K562 (cell line): ENCODE results near the gene STK24. TPM values are rescaled to one million over a fixed set of nuclear protein-coding genes. Genes with fewer than 3 reads are reported as not detected.

Experiments used
- ATAC-seq: fragments of 200-7000 bp; cut with Tn5 transposase; 3 replicates; pipeline ENCODE4 v1.9.1; 2020; ENCODE audit warnings: moderate library complexity
- BruUV-seq: library from RNA; stranded (reverse); fragments of 400-500 nt; replicated peaks from 2 replicates; lab custom pipeline; 2021; lab: Mats Ljungman, UMichigan
- CTCF ChIA-PET: fragments of 300-600 bp; formaldehyde crosslinking; extraction: SDS; loops from one replicate; lab custom pipeline; 2021; ENCODE audit warnings: low intra/inter-chr PET ratio; lab: Yijun Ruan, JAX
- POLR2A ChIA-PET: fragments of 300-600, 350-650 bp; sonication (Branson Sonifier 250); formaldehyde crosslinking; extraction: SDS; loops from one replicate; lab custom pipeline; 2021; ENCODE audit warnings: antibody characterized with exemption, inconsistent platforms; lab: Yijun Ruan, JAX
- DNase-seq, 4 experiments: peaks; one replicate each; pipeline versions ENCODE4 v3.0.0 to v3.0.0-alpha.2; 2011 to 2018; ENCODE audit warnings: low spot score in 3 of 4, mixed read lengths in 3 of 4; ENCODE audit errors: extremely low read depth in 1 of 4
- FAIRE-seq: peaks from 2 replicates; lab custom pipeline; 2011; peaks lifted over from hg19 to GRCh38; lab: Jason Lieb, UNC
- H2AFZ ChIP-seq: 2 replicates; pipeline ENCODE4 v1.6.0; 2011; ENCODE audit warnings: low read depth, low read length, control low read depth, inconsistent platforms
- H3K27ac ChIP-seq: fragments of 200-600 bp; 3 replicates; pipeline ENCODE4 v1.8.0; 2011; ENCODE audit warnings: low read depth, mild to moderate bottlenecking, control low read depth, inconsistent platforms, low read length, moderate library complexity, mixed read lengths; ENCODE audit errors: extremely low read depth
- H3K27me3 ChIP-seq, 2 experiments: fragments of 300-600 bp in 1 of 2; 2 replicates in 1 of 2; 3 replicates in 1 of 2; pipeline versions ENCODE4 v1.6.0 to v1.8.0; 2011; ENCODE audit warnings: inconsistent platforms in 2 of 2, low read length in 2 of 2, mild to moderate bottlenecking in 1 of 2, mixed read lengths in 1 of 2, moderate library complexity in 1 of 2; ENCODE audit not compliant: control insufficient read depth in 2 of 2, insufficient read depth in 2 of 2
- H3K36me3 ChIP-seq: fragments of 300-600 bp; 3 replicates; pipeline ENCODE4 v1.8.0; 2011; ENCODE audit warnings: mild to moderate bottlenecking, low read length, inconsistent platforms; ENCODE audit not compliant: control insufficient read depth, insufficient read depth
- H3K4me1 ChIP-seq, 2 experiments: fragments of 200-600 bp in 1 of 2; replicated peaks in 1 of 2; 2 replicates in 1 of 2; 3 replicates in 1 of 2; pipeline versions ENCODE4 v1.5.1 to v1.8.0; 2011; ENCODE audit warnings: inconsistent platforms in 2 of 2, low read length in 2 of 2, mild to moderate bottlenecking in 1 of 2, mixed read lengths in 1 of 2, moderate library complexity in 1 of 2; ENCODE audit not compliant: control insufficient read depth in 2 of 2, insufficient read depth in 2 of 2
- H3K4me2 ChIP-seq: 2 replicates; pipeline ENCODE4 v1.6.1; 2011; ENCODE audit warnings: low read length, control low read depth, inconsistent platforms, mixed read lengths; ENCODE audit not compliant: insufficient read depth
- H3K4me3 ChIP-seq: fragments of 200-600 bp; sonication (generic), shearing (Covaris generic); 2 replicates; pipeline ENCODE4 v1.5.1; 2016; ENCODE audit warnings: control low read depth, inconsistent platforms
- H3K79me2 ChIP-seq: fragments of 200-600 bp; 3 replicates; pipeline ENCODE4 v1.8.0; 2011; ENCODE audit warnings: low read length, inconsistent platforms; ENCODE audit not compliant: control insufficient read depth, insufficient read depth
- H3K9ac ChIP-seq, 2 experiments: 2 replicates each; pipeline versions ENCODE4 v1.6.0 to v1.6.1; 2011; ENCODE audit warnings: low read depth in 2 of 2, low read length in 2 of 2, control low read depth in 1 of 2, inconsistent platforms in 1 of 2, mild to moderate bottlenecking in 1 of 2, mixed read lengths in 1 of 2; ENCODE audit not compliant: insufficient read depth in 1 of 2
- H3K9me1 ChIP-seq: one replicate; pipeline ENCODE4 v1.6.0; 2011; ENCODE audit warnings: inconsistent platforms, mild to moderate bottlenecking, low read length, moderate library complexity; ENCODE audit not compliant: control insufficient read depth, insufficient read depth
- H3K9me3 ChIP-seq: replicated peaks from 2 replicates; pipeline ENCODE4 v1.5.1; 2011; ENCODE audit warnings: low read depth, low read length, inconsistent platforms; ENCODE audit not compliant: control insufficient read depth, insufficient read depth
- H4K20me1 ChIP-seq: replicated peaks from 2 replicates; pipeline ENCODE4 v1.6.1; 2011; ENCODE audit warnings: low read length, inconsistent platforms, mixed read lengths; ENCODE audit not compliant: control insufficient read depth, insufficient read depth
- COPS2 ChIP-seq: fragments of 450-650 bp; conservative IDR thresholded peaks from 2 replicates; pipeline ENCODE4 v1.6.1; 2016; ENCODE audit warnings: mild to moderate bottlenecking, moderate library complexity
- E2F1 ChIP-seq: sonication (generic); formaldehyde crosslinking; IDR thresholded peaks from 2 replicates; pipeline ENCODE4 v1.8.1; 2023; ENCODE audit warnings: mild to moderate bottlenecking, missing genetic modification reagents, moderate library complexity
- FOXK2 ChIP-seq, 2 experiments: fragments of 450-650 bp; IDR thresholded peaks in 1 of 2; conservative IDR thresholded peaks in 1 of 2; 2 replicates each; pipeline ENCODE4 v1.6.1; 2016; ENCODE audit warnings: low read depth in 2 of 2, mild to moderate bottlenecking in 1 of 2
- HDAC1 ChIP-seq, 2 experiments: fragments of 450-650 bp; IDR thresholded peaks; 2 replicates each; pipeline ENCODE4 v1.6.1; 2016 to 2017; ENCODE audit warnings: inconsistent platforms in 1 of 2, mild to moderate bottlenecking in 1 of 2, moderate library complexity in 1 of 2
- IFI16 ChIP-seq: fragments of 250-450 bp; sonication (Bioruptor Pico); IDR thresholded peaks from 2 replicates; pipeline ENCODE4 v2.1.2; 2022; ENCODE audit warnings: mild to moderate bottlenecking, inconsistent platforms
- RBM14 ChIP-seq: fragments of 200-400 bp; formaldehyde crosslinking; IDR thresholded peaks from 2 replicates; pipeline ENCODE4 v1.6.1; 2018; ENCODE audit warnings: low read depth, mild to moderate bottlenecking, low read length, moderate library complexity, borderline replicate concordance; ENCODE audit not compliant: insufficient read depth
- ZBED1 ChIP-seq: IDR thresholded peaks from 2 replicates; pipeline ENCODE4 v1.6.1; 2014
- ZNF253 ChIP-seq: fragments of 250-450 bp; sonication (Bioruptor Pico); conservative IDR thresholded peaks from 2 replicates; pipeline ENCODE4 v1.6.1; 2021; ENCODE audit warnings: mild to moderate bottlenecking
- WGBS: fragments of 100-300 bp; shearing (Covaris generic); methylation state at CpG from one replicate; pipeline ENCODE4 v1.1.6; 2016; ENCODE audit warnings: low coverage, mixed read lengths; ENCODE audit not compliant: insufficient coverage; ENCODE audit errors: missing lambda C conversion rate; 5-methylcytosine and 5-hydroxymethylcytosine counted together
- in situ Hi-C: fragments of 300-500 bp; cut with MboI; formaldehyde crosslinking; loops from 4 replicates; pipeline ENCODE4 v1.15.0; 2018; ENCODE audit warnings: inconsistent platforms, mixed read lengths
- intact Hi-C: fragments of 100-400 bp; cut with micrococcal nuclease; formaldehyde crosslinking; loops from 2 replicates; pipeline ENCODE4 v1.14.2; 2022
- polyA plus RNA-seq, 8 experiments: library from polyadenylated mRNA; depleted of rRNA in 4 of 8; stranded (reverse) in 5 of 8; unstranded in 3 of 8; fragments of >200 nt; fragmentation: Nextera tagmentation in 2 of 8; fragmentation: Illumina TruSeq in 1 of 8; extraction: Ambion mirVana in 2 of 8; extraction: Trizol in 1 of 8; gene quantifications; 2 replicates each; pipeline versions ENCODE4 v1.2.1 to v1.2.3, GENCODE V29; 2011 to 2014; ENCODE audit warnings: inconsistent platforms in 1 of 8, missing spikeins in 1 of 8
- total RNA-seq, 7 experiments: library from RNA; depleted of rRNA in 6 of 7; stranded (reverse); fragments of >200 nt in 6 of 7; fragmentation: Illumina TruSeq in 2 of 7; extraction: Trizol in 2 of 7; gene quantifications; 2 replicates each; pipeline versions ENCODE4 v1.2.1 to v1.2.3, GENCODE V29; 2011 to 2021; ENCODE audit warnings: low replicate concordance in 1 of 7

The STK24 gene
- total and polyA plus RNA-seq, 9 of the 15 experiments (the other 6 are each of a cell fraction or from before 2014, with no cell fraction given) = 3.8 to 78.4 (median 28.2) TPM

DNA sequence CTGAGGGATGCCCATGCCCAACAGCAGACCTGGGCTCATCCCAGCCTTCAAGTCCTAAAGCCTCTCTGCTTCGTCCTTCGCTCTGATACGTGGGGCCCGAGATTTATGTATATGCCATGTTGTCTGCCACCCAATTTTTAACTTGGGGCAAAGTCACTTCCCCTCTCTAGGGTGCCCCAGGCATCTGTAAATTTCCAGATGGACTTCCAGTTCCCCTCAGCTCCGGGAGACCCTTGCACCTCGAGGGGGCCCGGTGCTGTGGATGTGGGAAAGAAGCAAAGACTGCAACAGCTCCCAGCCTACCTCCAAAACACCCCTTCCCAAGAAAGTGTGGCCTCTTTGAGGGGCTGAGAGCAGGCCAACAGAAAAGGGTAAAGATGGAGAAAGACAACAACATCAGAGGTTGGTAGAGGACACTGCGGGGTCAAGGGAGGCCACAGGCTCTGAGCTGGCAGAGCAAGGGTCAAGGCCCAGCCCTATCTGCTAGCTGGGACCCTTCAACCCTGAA is 97.4 kb downstream of the STK24 start:
- H2AFZ ChIP-seq = no peak overlapping the region
- H3K9me1 ChIP-seq = peaks cover under 1% of the 10 kb centered on the region
- H3K79me2 ChIP-seq = peaks cover 70% of the 10 kb centered on the region
- no peak overlapping the region for H3K4me2 ChIP-seq
- no peak for FAIRE-seq
- no peak overlapping the region for H3K9ac ChIP-seq
- H3K4me1 ChIP-seq = peaks cover 50 to 58% of the 10 kb centered on the region in 2 experiments
- H3K4me3 ChIP-seq = no peak overlapping the region
- intact Hi-C loops (loop anchor here (5.0 kb wide), 1 partner anchor 93 kb away; no protein-coding TSS in a partner anchor), in situ Hi-C loops (loop anchor here (5.0 kb wide), 1 partner anchor 83 kb away; no protein-coding TSS in a partner anchor)
- DNase-seq = no peak
- H3K9me3 ChIP-seq = no peaks in the 10 kb centered on the region
- peaks cover 37% of the 10 kb centered on the region for H4K20me1 ChIP-seq
- ATAC-seq = no peak
- 89% methylated on average over 7 of the region's 8 CpGs for WGBS
- BruUV-seq = no TSS peak
- TF ChIP-seq RBM14 = no peak
- no peaks in the 10 kb centered on the region for H3K27me3 ChIP-seq
- peaks cover 6% of the 10 kb centered on the region; the same call in 2 of the 3 replicates for H3K36me3 ChIP-seq
- POLR2A ChIA-PET = no interaction called here
- CTCF ChIA-PET = no interaction called here
- peak overlapping the region; percentile 81; the same call in 1 of the 3 replicates for H3K27ac ChIP-seq

- ATAC-seq = peak; percentile 62
- in situ Hi-C loops (no loop called here), intact Hi-C loops (loop anchor here (5.0 kb wide), 1 partner anchor 94 kb away; no protein-coding TSS in a partner anchor)
- Histone ChIP-seq H4K20me1 (peaks cover 26% of the 10 kb centered on the region), H3K4me1 (peaks cover 46 to 48% of the 10 kb centered on the region in 2 experiments), H3K27me3 (no peaks in the 10 kb centered on the region), H3K9ac (peak overlapping the region in 1 of 2 experiments; percentile 75), H3K9me3 (no peaks in the 10 kb centered on the region), H3K4me3 (no peak overlapping the region), H2AFZ (no peak overlapping the region), H3K4me2 (peak overlapping the region; percentile 27; the same call in 1 of the 2 replicates), H3K36me3 (peaks cover 15% of the 10 kb centered on the region; the same call in 2 of the 3 replicates), H3K79me2 (peaks cover 59% of the 10 kb centered on the region), H3K9me1 (no peaks in the 10 kb centered on the region), H3K27ac (peak overlapping the region; percentile 81; the same call in 2 of the 3 replicates)
- peak; percentile 89 for FAIRE-seq
- ChIA-PET POLR2A (interaction anchor here (1.0 kb wide), 1 partner anchor 29 kb away, joined by 4 read pairs; no protein-coding TSS in a partner anchor), CTCF (no interaction called here)
- no TSS peak for BruUV-seq
- DNase-seq = peak; percentile 26 to 69 (median 50)
- WGBS = 28% methylated on average over 15 of the region's 16 CpGs
- 0 out of 4 replicates have a peak, but pooled peaks have one; percentile 22 to 29 for TF ChIP-seq FOXK2 (conservative IDR thresholded peaks at IDR 0.05 in 1 of 2, IDR thresholded peaks at IDR 0.05 in 1 of 2; ENCODE audit: low read depth in 2 of 2)
- TF ChIP-seq ZBED1 = no peak
- no peak for TF ChIP-seq HDAC1 (IDR thresholded peaks at IDR 0.05)
- TF ChIP-seq IFI16 (CRISPR knock-in tag) = no peak
- no peak for TF ChIP-seq E2F1 (CRISPR knock-in tag)
- no peak for TF ChIP-seq ZNF253 (CRISPR knock-in tag)
- no peak for TF ChIP-seq COPS2
Observed at GRCh38 chr13:98478189-98479129, 98.4 kb downstream of the STK24 start.
